H9 (cell line): Measurements from ENCODE around the gene MAGI1. TPM values are rescaled to one million over a fixed set of nuclear protein-coding genes. Genes with fewer than 3 reads are reported as not detected.

Source experiments
- DNase-seq: peaks from one replicate; pipeline ENCODE4 v3.0.0-alpha.2; 2017
- H2AFZ ChIP-seq: one replicate; pipeline ENCODE4 v1.6.1; 2013; ENCODE audit warnings: mild to moderate bottlenecking, low read length, control low read depth, moderate library complexity
- H2AK5ac ChIP-seq: 2 replicates; pipeline ENCODE4 v1.6.1; 2013; ENCODE audit warnings: low read length, control low read depth, mixed read lengths; ENCODE audit not compliant: insufficient read length
- H2BK120ac ChIP-seq: one replicate; pipeline ENCODE4 v1.6.1; 2013; ENCODE audit warnings: low read depth, mild to moderate bottlenecking, low read length, control low read depth, inconsistent platforms; ENCODE audit not compliant: poor library complexity, severe bottlenecking
- H2BK12ac ChIP-seq: 2 replicates; pipeline ENCODE4 v1.6.1; 2013; ENCODE audit warnings: low read length, control low read depth, mixed read lengths, low read depth; ENCODE audit not compliant: insufficient read length
- H2BK15ac ChIP-seq: 2 replicates; pipeline ENCODE4 v1.6.1; 2013; ENCODE audit warnings: low read depth, low read length, control low read depth
- H2BK20ac ChIP-seq: one replicate; pipeline ENCODE4 v1.6.1; 2013; ENCODE audit warnings: low read depth, mild to moderate bottlenecking, low read length, control low read depth, inconsistent platforms; ENCODE audit not compliant: poor library complexity, severe bottlenecking
- H2BK5ac ChIP-seq: 2 replicates; pipeline ENCODE4 v1.6.1; 2013; ENCODE audit warnings: low read length, control low read depth, mixed read lengths; ENCODE audit not compliant: insufficient read length
- H3K14ac ChIP-seq: 2 replicates; pipeline ENCODE4 v1.6.1; 2013; ENCODE audit warnings: low read length, control low read depth; ENCODE audit not compliant: insufficient read depth
- H3K18ac ChIP-seq: 2 replicates; pipeline ENCODE4 v1.6.1; 2013; ENCODE audit warnings: low read depth, mild to moderate bottlenecking, mixed read lengths, low read length, control low read depth; ENCODE audit not compliant: insufficient read length
- H3K23ac ChIP-seq: 2 replicates; pipeline ENCODE4 v1.6.1; 2013; ENCODE audit warnings: low read length, control low read depth, mixed read lengths, low read depth; ENCODE audit not compliant: insufficient read length
- H3K23me2 ChIP-seq: 2 replicates; pipeline ENCODE4 v1.6.1; 2013; ENCODE audit warnings: low read depth, mild to moderate bottlenecking, mixed read lengths, low read length, control low read depth; ENCODE audit not compliant: insufficient read length, poor library complexity, severe bottlenecking
- H3K27ac ChIP-seq: 2 replicates; pipeline ENCODE4 v1.5.1; 2013; ENCODE audit warnings: low read length, control low read depth, mixed read lengths, low read depth; ENCODE audit not compliant: insufficient read length
- H3K27me3 ChIP-seq: 2 replicates; pipeline ENCODE4 v1.6.1; 2013; ENCODE audit warnings: low read length, control low read depth, inconsistent platforms; ENCODE audit not compliant: insufficient read depth
- H3K4ac ChIP-seq: 2 replicates; pipeline ENCODE4 v1.6.1; 2013; ENCODE audit warnings: low read depth, mild to moderate bottlenecking, control low read depth, inconsistent platforms, low read length, moderate library complexity
- H3K4me1 ChIP-seq: 2 replicates; pipeline ENCODE4 v1.6.1; 2013; ENCODE audit warnings: low read length, control low read depth, inconsistent platforms; ENCODE audit not compliant: insufficient read depth
- H3K4me2 ChIP-seq: 2 replicates; pipeline ENCODE4 v1.6.1; 2013; ENCODE audit warnings: low read length, control low read depth, mixed read lengths; ENCODE audit not compliant: insufficient read length, insufficient read depth
- H3K56ac ChIP-seq: 2 replicates; pipeline ENCODE4 v1.6.1; 2013; ENCODE audit warnings: low read depth, mild to moderate bottlenecking, mixed read lengths, low read length, control low read depth; ENCODE audit not compliant: insufficient read length
- H3K79me1 ChIP-seq: 2 replicates; pipeline ENCODE4 v1.6.1; 2013; ENCODE audit warnings: low read depth, mild to moderate bottlenecking, moderate library complexity, low read length, control low read depth, inconsistent platforms; ENCODE audit not compliant: insufficient read depth, poor library complexity, severe bottlenecking
- H3K79me2 ChIP-seq: 2 replicates; pipeline ENCODE4 v1.6.1; 2013; ENCODE audit warnings: low read length, control low read depth, inconsistent platforms; ENCODE audit not compliant: insufficient read depth
- H3K9ac ChIP-seq: 2 replicates; pipeline ENCODE4 v1.6.1; 2013; ENCODE audit warnings: low read length, control low read depth, mixed read lengths; ENCODE audit not compliant: insufficient read length; ENCODE audit errors: extremely low read depth
- H3K9me3 ChIP-seq: one replicate; pipeline ENCODE4 v1.6.1; 2013; ENCODE audit warnings: low read depth, low read length, inconsistent platforms; ENCODE audit not compliant: control insufficient read depth
- H3T11ph ChIP-seq: one replicate; pipeline ENCODE4 v1.6.1; 2013; ENCODE audit warnings: mild to moderate bottlenecking, low read length, control low read depth, inconsistent platforms
- H4K20me1 ChIP-seq: one replicate; pipeline ENCODE4 v1.6.1; 2013; ENCODE audit not compliant: control insufficient read depth, insufficient read length, insufficient read depth
- H4K5ac ChIP-seq: 2 replicates; pipeline ENCODE4 v1.6.1; 2013; ENCODE audit warnings: low read depth, mild to moderate bottlenecking, mixed read lengths, low read length, control low read depth; ENCODE audit not compliant: insufficient read length
- H4K8ac ChIP-seq: replicated peaks from 2 replicates; pipeline ENCODE4 v1.6.1; 2013; ENCODE audit warnings: low read length, control low read depth, mixed read lengths, low read depth; ENCODE audit not compliant: insufficient read length
- H4K91ac ChIP-seq: 2 replicates; pipeline ENCODE4 v1.6.1; 2013; ENCODE audit warnings: low read depth, mild to moderate bottlenecking, moderate library complexity, mixed read lengths, low read length, control low read depth; ENCODE audit not compliant: insufficient read length
- H3K27ac Mint-ChIP-seq, 3 experiments: 2 replicates in 2 of 3; 3 replicates in 1 of 3; pipeline ENCODE4 v1.8.0; 2020 to 2021; ENCODE audit warnings: mixed read lengths in 3 of 3, mild to moderate bottlenecking in 1 of 3, moderate library complexity in 1 of 3
- H3K27me3 Mint-ChIP-seq: 2 replicates; pipeline ENCODE4 v1.8.0; 2021; ENCODE audit warnings: low read depth, mild to moderate bottlenecking, moderate library complexity, mixed read lengths
- H3K36me3 Mint-ChIP-seq, 3 experiments: 2 replicates in 2 of 3; 3 replicates in 1 of 3; pipeline ENCODE4 v1.8.0; 2020 to 2021; ENCODE audit warnings: low read depth in 3 of 3, mixed read lengths in 3 of 3; ENCODE audit not compliant: insufficient read depth in 1 of 3
- H3K4me1 Mint-ChIP-seq, 2 experiments: 2 replicates each; pipeline ENCODE4 v1.8.0; 2020; ENCODE audit warnings: mixed read lengths in 2 of 2
- H3K4me3 Mint-ChIP-seq, 2 experiments: 2 replicates in 1 of 2; 3 replicates in 1 of 2; pipeline ENCODE4 v1.8.0; 2020 to 2021; ENCODE audit warnings: mild to moderate bottlenecking in 2 of 2, mixed read lengths in 2 of 2, moderate library complexity in 1 of 2
- H3K9me3 Mint-ChIP-seq, 2 experiments: 2 replicates in 1 of 2; 3 replicates in 1 of 2; pipeline ENCODE4 v1.8.0; 2020; ENCODE audit warnings: mild to moderate bottlenecking in 2 of 2, mixed read lengths in 2 of 2, moderate library complexity in 1 of 2
- CTCF ChIP-seq: fragments of 200-600 bp; sonication (generic); conservative IDR thresholded peaks from 3 replicates; pipeline ENCODE4 v1.8.0; 2021; ENCODE audit warnings: antibody characterized with exemption, mild to moderate bottlenecking
- WGBS: extraction: QIAGEN DNeasy Blood & Tissue Kit; methylation state at CpG from one replicate; pipeline ENCODE4 v1.1.7; 2013; ENCODE audit warnings: missing lambda C conversion rate, low lambda C conversion rate, mixed read lengths; ENCODE audit not compliant: insufficient read length; ENCODE audit errors: extremely low coverage; 5-methylcytosine and 5-hydroxymethylcytosine counted together
- total RNA-seq: library from RNA; stranded (reverse); gene quantifications from 2 replicates; pipeline ENCODE4 v1.2.1, GENCODE V29; 2021

The MAGI1 gene
- total RNA-seq, 1 experiment from 2014 or later, result 65.7 TPM

- Histone ChIP-seq H3K79me2 (peaks cover 2% of the 10 kb centered on the region; the same call in 1 of the 2 replicates), H2BK12ac (no peak overlapping the region), H3K9me3 (no peaks in the 10 kb centered on the region), H3K9ac (no peak overlapping the region), H3K27ac (no peak overlapping the region), H3K23ac (no peak overlapping the region), H3K14ac (no peak overlapping the region), H4K8ac (no peak overlapping the region), H2BK20ac (no peak overlapping the region), H3K27me3 (peaks cover 2% of the 10 kb centered on the region; the same call in 1 of the 2 replicates), H3K18ac (no peak overlapping the region), H2BK120ac (no peak overlapping the region), H4K91ac (no peak overlapping the region), H2BK15ac (no peak overlapping the region), H3K4me1 (peaks cover 5% of the 10 kb centered on the region), H4K20me1 (no peaks in the 10 kb centered on the region), H3K4ac (no peak overlapping the region), H3T11ph (no peak overlapping the region), H3K4me2 (no peak overlapping the region), H3K79me1 (peaks cover 3% of the 10 kb centered on the region), H3K56ac (no peak overlapping the region), H4K5ac (no peak overlapping the region), H3K23me2 (peaks cover 2% of the 10 kb centered on the region), H2AFZ (no peak overlapping the region), H2AK5ac (no peak overlapping the region), H2BK5ac (no peak overlapping the region)
- Mint-ChIP-seq H3K9me3 (no peaks in the 10 kb centered on the region), H3K27me3 (peaks cover 7% of the 10 kb centered on the region), H3K4me3 (no peak overlapping the region), H3K36me3 (no peaks in the 10 kb centered on the region), H3K4me1 (peaks cover 49 to 51% of the 10 kb centered on the region in 2 experiments), H3K27ac (no peak overlapping the region)
- WGBS, result no CpG with 5 or more reads among the region's 4 CpGs
- no peak for TF ChIP-seq CTCF
- no peak for DNase-seq
Observed at GRCh38 chr3:65944252-65944651, 94.5 kb downstream of the MAGI1 start.
